Islet precursor cell (in vitro differentiated cells): ENCODE results near the gene FEV.

Source experiments
- DNase-seq: peaks from one replicate; pipeline ENCODE4 v3.0.0-alpha.2; 2018

Gene FEV

GRCh38 chr2:218985021-218985324 lies at the start of gene FEV:
TSS of gene FEV (minus strand) at chr2:218985184. CDS start at chr2:218985075, 109 bp downstream.
- no peak for DNase-seq

GRCh38 chr2:219032051-219032745 lies 47.2 kb upstream of the FEV start:
- DNase-seq: no peak

- no peak for DNase-seq
Measured at GRCh38 chr2:219031005-219031738, 46.2 kb upstream of the FEV start.

- DNase-seq: no peak
Measured at GRCh38 chr2:219030177-219030940, 45.4 kb upstream of the FEV start.

GRCh38 chr2:219029829-219030165 lies 44.8 kb upstream of the FEV start:
- peak; percentile 90 for DNase-seq

GRCh38 chr2:219028996-219029828 lies 44.2 kb upstream of the FEV start:
- DNase-seq: no peak

- DNase-seq: no peak
Measured at GRCh38 chr2:219028141-219028540, 43.2 kb upstream of the FEV start.

- no peak for DNase-seq
Measured at GRCh38 chr2:219027511-219028055, 42.6 kb upstream of the FEV start.

- no peak for DNase-seq
Measured at GRCh38 chr2:219026946-219027345, 42.0 kb upstream of the FEV start.

- DNase-seq: no peak
Measured at GRCh38 chr2:219025637-219026585, 40.9 kb upstream of the FEV start.

GRCh38 chr2:219024059-219024458 lies 39.1 kb upstream of the FEV start:
- DNase-seq: no peak

GRCh38 chr2:219023045-219023605 lies 38.1 kb upstream of the FEV start:
- DNase-seq: no peak

GRCh38 chr2:219022616-219023015 lies 37.6 kb upstream of the FEV start:
- DNase-seq: no peak

GRCh38 chr2:219022041-219022440 lies 37.1 kb upstream of the FEV start:
- DNase-seq: no peak

GRCh38 chr2:219021591-219021990 lies 36.6 kb upstream of the FEV start:
- no peak for DNase-seq

GRCh38 chr2:219020604-219021365 lies 35.8 kb upstream of the FEV start:
- no peak for DNase-seq

- DNase-seq: no peak
Measured at GRCh38 chr2:219019436-219019835, 34.5 kb upstream of the FEV start.

GRCh38 chr2:219018726-219019125 lies 33.7 kb upstream of the FEV start:
- no peak for DNase-seq

- DNase-seq: no peak
Measured at GRCh38 chr2:219018286-219018685, 33.3 kb upstream of the FEV start.

- no peak for DNase-seq
Measured at GRCh38 chr2:219017201-219017931, 32.4 kb upstream of the FEV start.
